ENCODE results near the gene LRMDA. TPM values are rescaled to one million over a fixed set of nuclear protein-coding genes. Genes with fewer than 3 reads are reported as not detected.

Gene LRMDA
- total RNA-seq, 5 donors from 2014 or later (not counting 1 experiment from before 2014, with no cell fraction given), result 0.30 to 1.2 TPM; not detected in 3

DNA sequence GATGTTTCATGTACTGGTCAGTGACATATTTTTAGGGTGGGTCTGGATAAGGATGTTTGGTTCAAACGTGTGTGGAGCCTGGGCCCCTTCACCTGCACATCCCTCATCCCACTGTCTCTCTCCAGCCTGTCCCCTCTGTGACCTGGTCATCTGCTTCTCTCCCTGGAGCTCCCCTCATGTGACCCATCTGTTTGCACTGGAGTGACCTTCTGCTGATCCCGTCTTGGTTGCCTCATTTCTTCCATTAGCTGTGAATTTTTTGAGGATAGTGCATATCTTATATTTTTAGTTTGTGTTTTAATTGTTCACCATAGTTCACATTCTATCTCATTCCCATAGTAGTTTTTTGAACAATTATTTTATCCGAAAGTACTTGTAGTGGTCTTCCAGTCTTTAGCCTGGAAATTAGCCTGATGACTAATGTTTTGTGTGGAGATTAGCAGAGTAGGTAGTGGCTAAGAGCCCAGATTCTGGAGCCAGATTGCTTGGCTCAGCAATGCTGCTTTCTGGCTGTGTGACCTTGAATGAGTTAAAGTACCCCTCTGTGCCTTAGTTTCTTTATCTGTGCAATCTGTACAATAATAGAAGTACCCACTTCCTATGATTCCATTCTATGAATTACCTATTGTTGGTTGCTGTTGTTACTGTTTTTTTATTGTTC is 224.5 kb downstream of the LRMDA start:
- POLR2A ChIA-PET, result no interaction called here

DNA sequence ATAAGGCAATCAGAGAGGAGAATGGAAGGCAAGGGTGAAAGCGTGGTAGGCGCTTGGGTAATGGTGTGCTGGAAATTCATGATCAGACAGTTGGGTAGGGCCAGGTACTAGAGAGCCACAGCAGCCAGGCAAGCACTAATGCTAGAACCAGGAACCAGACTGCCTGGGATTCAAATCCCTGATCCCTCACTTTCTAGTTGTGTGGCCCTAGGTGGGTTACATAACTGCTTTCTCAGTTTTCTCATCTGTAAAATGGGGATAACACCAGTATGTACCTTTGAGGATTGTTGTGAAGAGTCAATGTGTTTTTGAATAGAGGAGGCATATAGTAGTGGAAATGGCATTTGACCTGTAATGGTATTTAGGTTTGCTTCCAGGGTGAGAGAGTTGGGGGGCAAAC is 225.9 kb downstream of the LRMDA start:
- no peak for DNase-seq
- no peaks in the 10 kb centered on the region for H3K9me3 Mint-ChIP-seq
- peaks cover 18 to 20% of the 10 kb centered on the region in 2 donors for H3K27me3 Mint-ChIP-seq
- Histone ChIP-seq H3K4me1 (ENCODE audit: control insufficient read depth in 1 of 2, extremely low read depth in 1 of 2, insufficient read depth in 2 of 2, low read length in 2 of 2) (no peaks in the 10 kb centered on the region), H3K27me3 (replicated peaks in 1 of 2; ENCODE audit: control insufficient read depth in 2 of 2, extremely low read depth in 1 of 2, insufficient read depth in 2 of 2, low read length in 1 of 2) (peaks cover 0 to 10% of the 10 kb centered on the region in 2 experiments), H3K9me3 (no peaks in the 10 kb centered on the region), H3K4me3 (ENCODE audit: control insufficient read depth in 1 of 2, extremely low read depth in 1 of 2, low read length in 1 of 2) (no peak overlapping the region), H3K27ac (ENCODE audit: low read length) (no peak overlapping the region), H3K36me3 (ENCODE audit: control insufficient read depth in 2 of 2, extremely low read depth in 1 of 2, insufficient read depth in 1 of 2, low read length in 1 of 2) (no peaks in the 10 kb centered on the region)
- H3K4me3 Mint-ChIP-seq, result no peak overlapping the region
- no peak for ATAC-seq (replicated peaks in 1 of 4)
- no peaks in the 10 kb centered on the region for H3K36me3 Mint-ChIP-seq
- no peak overlapping the region for H3K27ac Mint-ChIP-seq
- no peaks in the 10 kb centered on the region for H3K4me1 Mint-ChIP-seq
- 93% methylated on average over 2 of the region's 2 CpGs for WGBS (ENCODE audit: insufficient coverage)
- POLR2A ChIA-PET, result no interaction called here
- CTCF ChIA-PET, result no interaction called here

More for the DNA sequence above, 224.5 kb downstream of the LRMDA start:
- Histone ChIP-seq H3K4me1 (ENCODE audit: control insufficient read depth in 1 of 2, extremely low read depth in 1 of 2, insufficient read depth in 2 of 2, low read length in 2 of 2) (no peaks in the 10 kb centered on the region), H3K9me3 (no peaks in the 10 kb centered on the region), H3K4me3 (ENCODE audit: control insufficient read depth in 1 of 2, extremely low read depth in 1 of 2, low read length in 1 of 2) (no peak overlapping the region), H3K36me3 (ENCODE audit: control insufficient read depth in 2 of 2, extremely low read depth in 1 of 2, insufficient read depth in 1 of 2, low read length in 1 of 2) (no peaks in the 10 kb centered on the region), H3K27me3 (replicated peaks in 1 of 2; ENCODE audit: control insufficient read depth in 2 of 2, extremely low read depth in 1 of 2, insufficient read depth in 2 of 2, low read length in 1 of 2) (peaks cover 0 to 10% of the 10 kb centered on the region in 2 experiments), H3K27ac (ENCODE audit: low read length) (no peak overlapping the region)
- CTCF ChIA-PET, result no interaction called here
- WGBS (ENCODE audit: insufficient coverage), result no CpG with 5 or more reads among the region's 3 CpGs
- Mint-ChIP-seq H3K27ac (no peak overlapping the region), H3K9me3 (peaks cover 0 to 4% (median 0%) of the 10 kb centered on the region in 3 donors), H3K4me3 (no peak overlapping the region), H3K27me3 (peaks cover 15 to 18% of the 10 kb centered on the region in 2 donors), H3K4me1 (no peaks in the 10 kb centered on the region), H3K36me3 (no peaks in the 10 kb centered on the region)
- DNase-seq (no peak), ATAC-seq (replicated peaks in 1 of 4) (no peak)

DNA sequence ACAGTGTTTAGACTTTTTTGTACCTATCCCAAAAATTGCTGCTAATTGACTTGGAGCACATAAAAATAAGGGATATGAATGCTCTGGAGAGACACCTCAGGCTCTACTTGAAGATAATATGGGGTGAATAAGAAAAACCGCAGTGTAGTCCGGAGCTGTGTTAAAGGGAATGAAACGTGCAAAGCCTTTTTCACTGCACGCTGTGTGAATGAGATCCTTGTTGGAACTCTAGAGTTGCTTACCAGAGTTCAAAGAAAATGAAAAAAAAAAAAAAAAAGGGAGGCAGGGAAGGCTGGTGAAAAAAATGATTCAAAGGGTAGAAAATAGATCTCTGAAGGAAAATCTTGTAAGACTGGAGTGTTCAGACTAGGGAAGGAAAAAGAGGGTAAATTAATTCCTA is 226.6 kb downstream of the LRMDA start:
- H3K27ac ChIP-seq (ENCODE audit: low read length), result no peak overlapping the region
- no peaks in the 10 kb centered on the region for H3K36me3 Mint-ChIP-seq
- DNase-seq, result no peak
- ChIA-PET POLR2A (no interaction called here), CTCF (no interaction called here)
- H3K4me3 ChIP-seq (ENCODE audit: control insufficient read depth in 1 of 2, extremely low read depth in 1 of 2, low read length in 1 of 2), result no peak overlapping the region
- H3K4me1 Mint-ChIP-seq, result no peaks in the 10 kb centered on the region
- H3K9me3 Mint-ChIP-seq, result no peaks in the 10 kb centered on the region
- H3K27me3 ChIP-seq (replicated peaks in 1 of 2; ENCODE audit: control insufficient read depth in 2 of 2, extremely low read depth in 1 of 2, insufficient read depth in 2 of 2, low read length in 1 of 2), result peaks cover 0 to 10% of the 10 kb centered on the region in 2 experiments
- no peak for ATAC-seq (replicated peaks in 1 of 4)
- WGBS (ENCODE audit: insufficient coverage), result 93% methylated on average over 4 of the region's 4 CpGs
- H3K9me3 ChIP-seq, result no peaks in the 10 kb centered on the region
- H3K36me3 ChIP-seq (ENCODE audit: control insufficient read depth in 2 of 2, extremely low read depth in 1 of 2, insufficient read depth in 1 of 2, low read length in 1 of 2), result no peaks in the 10 kb centered on the region
- no peak overlapping the region for H3K4me3 Mint-ChIP-seq
- no peaks in the 10 kb centered on the region for H3K4me1 ChIP-seq (ENCODE audit: control insufficient read depth in 1 of 2, extremely low read depth in 1 of 2, insufficient read depth in 2 of 2, low read length in 2 of 2)
- no peak overlapping the region for H3K27ac Mint-ChIP-seq
- peaks cover 18 to 20% of the 10 kb centered on the region in 2 donors for H3K27me3 Mint-ChIP-seq

DNA sequence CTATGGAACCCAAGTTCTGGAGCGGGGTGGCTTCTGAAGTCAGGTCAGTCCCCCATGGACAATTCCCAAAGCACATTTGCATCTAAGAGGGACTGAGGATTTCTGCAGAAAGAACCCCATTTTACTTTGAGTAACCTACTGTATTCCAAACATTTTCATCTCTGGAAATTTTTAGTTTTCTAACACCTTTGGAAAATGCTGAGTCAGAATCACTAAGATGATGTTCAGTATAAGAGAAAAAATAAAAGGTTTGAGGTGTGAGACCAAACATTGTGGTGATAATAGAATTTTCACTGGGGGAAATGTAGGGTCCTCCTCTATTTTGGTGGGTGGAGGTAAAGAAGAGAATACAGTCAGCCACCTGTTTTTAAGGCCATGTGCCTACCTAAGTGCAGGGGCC is 227.1 kb downstream of the LRMDA start:
- no peaks in the 10 kb centered on the region for H3K9me3 Mint-ChIP-seq
- WGBS (ENCODE audit: insufficient coverage), result 71% methylated on average over 1 of the region's 1 CpG

DNA sequence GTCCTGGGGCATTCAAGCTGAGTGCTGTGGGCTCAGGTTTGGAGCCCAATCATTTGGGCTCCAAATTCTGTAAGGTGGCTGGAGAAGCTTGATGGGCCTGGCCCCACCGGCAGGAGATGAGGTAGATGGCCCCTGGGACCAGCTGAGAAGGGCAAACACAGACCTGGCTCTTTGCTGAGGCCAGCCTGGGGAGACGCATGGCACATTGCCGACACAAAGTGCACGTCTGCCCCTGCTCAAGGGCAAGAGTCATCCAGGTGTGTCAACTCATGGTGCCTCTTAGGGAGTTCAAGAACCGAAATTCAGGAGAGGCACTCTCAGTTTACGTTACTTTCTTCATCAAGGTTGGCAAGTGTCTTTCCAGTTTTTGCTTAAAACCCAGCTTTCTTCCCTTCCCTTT is 227.5 kb downstream of the LRMDA start:
- Mint-ChIP-seq H3K27me3 (peaks cover 19 to 20% of the 10 kb centered on the region in 2 donors), H3K9me3 (no peaks in the 10 kb centered on the region), H3K27ac (no peak overlapping the region), H3K4me1 (no peaks in the 10 kb centered on the region), H3K36me3 (no peaks in the 10 kb centered on the region), H3K4me3 (no peak overlapping the region)
- CTCF ChIA-PET, result no interaction called here
- H3K27me3 ChIP-seq (replicated peaks in 1 of 2; ENCODE audit: control insufficient read depth in 2 of 2, extremely low read depth in 1 of 2, insufficient read depth in 2 of 2, low read length in 1 of 2), result peaks cover 0 to 10% of the 10 kb centered on the region in 2 experiments
- POLR2A ChIA-PET, result no interaction called here
- ATAC-seq (replicated peaks in 1 of 4), result no peak
- no peaks in the 10 kb centered on the region for H3K36me3 ChIP-seq (ENCODE audit: control insufficient read depth in 2 of 2, extremely low read depth in 1 of 2, insufficient read depth in 1 of 2, low read length in 1 of 2)
- H3K4me1 ChIP-seq (ENCODE audit: control insufficient read depth in 1 of 2, extremely low read depth in 1 of 2, insufficient read depth in 2 of 2, low read length in 2 of 2), result no peaks in the 10 kb centered on the region
- DNase-seq, result no peak
- no peak overlapping the region for H3K4me3 ChIP-seq (ENCODE audit: control insufficient read depth in 1 of 2, extremely low read depth in 1 of 2, low read length in 1 of 2)
- no peaks in the 10 kb centered on the region for H3K9me3 ChIP-seq
- H3K27ac ChIP-seq (ENCODE audit: low read length), result no peak overlapping the region
- WGBS (ENCODE audit: insufficient coverage), result 79% methylated on average over 5 of the region's 6 CpGs

More for the DNA sequence above, 227.1 kb downstream of the LRMDA start:
- H3K27ac Mint-ChIP-seq, result no peak overlapping the region
- no peaks in the 10 kb centered on the region for H3K4me1 ChIP-seq (ENCODE audit: control insufficient read depth in 1 of 2, extremely low read depth in 1 of 2, insufficient read depth in 2 of 2, low read length in 2 of 2)
- H3K27ac ChIP-seq (ENCODE audit: low read length), result no peak overlapping the region
- ATAC-seq (replicated peaks in 1 of 4) (no peak), DNase-seq (no peak)
- no peaks in the 10 kb centered on the region for H3K9me3 ChIP-seq
- H3K36me3 ChIP-seq (ENCODE audit: control insufficient read depth in 2 of 2, extremely low read depth in 1 of 2, insufficient read depth in 1 of 2, low read length in 1 of 2), result no peaks in the 10 kb centered on the region
- H3K4me3 Mint-ChIP-seq, result no peak overlapping the region
- peaks cover 18 to 20% of the 10 kb centered on the region in 2 donors for H3K27me3 Mint-ChIP-seq
- peaks cover 0 to 10% of the 10 kb centered on the region in 2 experiments for H3K27me3 ChIP-seq (replicated peaks in 1 of 2; ENCODE audit: control insufficient read depth in 2 of 2, extremely low read depth in 1 of 2, insufficient read depth in 2 of 2, low read length in 1 of 2)
- ChIA-PET CTCF (no interaction called here), POLR2A (no interaction called here)
- no peaks in the 10 kb centered on the region for H3K4me1 Mint-ChIP-seq
- H3K36me3 Mint-ChIP-seq, result no peaks in the 10 kb centered on the region
- no peak overlapping the region for H3K4me3 ChIP-seq (ENCODE audit: control insufficient read depth in 1 of 2, extremely low read depth in 1 of 2, low read length in 1 of 2)

DNA sequence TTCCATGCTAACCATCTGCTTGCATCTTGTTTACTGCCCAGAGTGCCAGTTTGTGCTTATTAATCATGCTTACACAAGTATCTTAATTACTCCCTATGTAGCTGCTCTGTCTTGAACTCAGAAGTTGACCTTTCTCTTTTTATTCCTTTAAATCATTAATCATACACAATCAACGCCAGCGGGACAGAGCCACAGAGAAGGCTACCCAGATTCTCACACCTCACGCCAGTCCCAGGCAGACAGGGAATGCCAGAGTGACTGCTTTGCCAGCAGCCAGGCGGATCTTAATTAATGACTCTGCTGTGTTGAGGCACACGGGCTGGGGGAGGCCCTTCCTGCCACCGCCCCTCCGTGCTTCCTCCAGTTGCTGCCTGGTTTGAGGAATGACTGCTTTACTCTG is 229.4 kb downstream of the LRMDA start:
- H3K27ac ChIP-seq (ENCODE audit: low read length), result no peak overlapping the region

More for the DNA sequence above, 229.4 kb downstream of the LRMDA start:
- Histone ChIP-seq H3K36me3 (ENCODE audit: control insufficient read depth in 2 of 2, extremely low read depth in 1 of 2, insufficient read depth in 1 of 2, low read length in 1 of 2) (no peaks in the 10 kb centered on the region), H3K4me1 (ENCODE audit: control insufficient read depth in 1 of 2, extremely low read depth in 1 of 2, insufficient read depth in 2 of 2, low read length in 2 of 2) (no peaks in the 10 kb centered on the region), H3K9me3 (no peaks in the 10 kb centered on the region), H3K4me3 (ENCODE audit: control insufficient read depth in 1 of 2, extremely low read depth in 1 of 2, low read length in 1 of 2) (no peak overlapping the region), H3K27me3 (replicated peaks in 1 of 2; ENCODE audit: control insufficient read depth in 2 of 2, extremely low read depth in 1 of 2, insufficient read depth in 2 of 2, low read length in 1 of 2) (peaks cover 0 to 4% of the 10 kb centered on the region in 2 experiments)
- ATAC-seq (replicated peaks in 1 of 4) (no peak), DNase-seq (no peak)
- H3K4me3 Mint-ChIP-seq, result no peak overlapping the region
- no peak overlapping the region for H3K27ac Mint-ChIP-seq
- peaks cover 22 to 24% of the 10 kb centered on the region in 2 donors for H3K27me3 Mint-ChIP-seq
- ChIA-PET POLR2A (no interaction called here), CTCF (no interaction called here)
- H3K36me3 Mint-ChIP-seq, result no peaks in the 10 kb centered on the region
- 74% methylated on average over 4 of the region's 7 CpGs for WGBS (ENCODE audit: insufficient coverage)
- no peaks in the 10 kb centered on the region for H3K9me3 Mint-ChIP-seq
- no peaks in the 10 kb centered on the region for H3K4me1 Mint-ChIP-seq

Data from T-cell (primary cell).